Activated CD4-positive, CD25-positive, alpha-beta regulatory T cell treated with anti-CD3 and anti-CD28 coated beads, Interleukin-2, amount 50 U/mL, for 24 hours (primary cell): ENCODE results near the gene WT1.

Experiments used
- ATAC-seq, 2 donors: fragments of 150-1000 bp; cut with Tn5 transposase; one replicate each; pipeline ENCODE4 v1.10.0; 2021; ENCODE audit warnings: mild to moderate bottlenecking in 1 of 2, moderate library complexity in 1 of 2

Gene WT1

GRCh38 chr11:32437495-32438345 lies 2.4 kb upstream of the WT1 start:
- no peak for ATAC-seq

- no peak for ATAC-seq
Measured at GRCh38 chr11:32436751-32437494, 1.6 kb upstream of the WT1 start.

- no peak for ATAC-seq
Measured at GRCh38 chr11:32435942-32436750, 807 bp upstream of the WT1 start.

DNA sequence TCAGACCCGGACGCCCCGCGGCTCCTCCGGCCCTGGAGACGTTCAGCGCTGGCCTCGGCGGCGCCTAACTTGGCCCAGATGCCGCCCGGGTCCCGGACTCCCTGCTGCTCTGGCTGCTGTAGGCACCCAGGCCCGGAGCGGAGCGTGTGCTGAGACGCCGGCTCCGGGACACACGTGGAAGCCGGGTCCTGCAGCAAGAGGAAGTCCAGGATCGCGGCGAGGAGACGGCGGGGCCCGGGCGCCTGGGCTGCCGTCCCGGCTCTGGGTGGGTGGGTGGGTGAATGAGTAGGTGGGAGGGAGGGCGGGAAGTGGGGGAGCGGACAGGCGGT lies 223 bp downstream of the WT1 start:
- ATAC-seq, result no peak

DNA sequence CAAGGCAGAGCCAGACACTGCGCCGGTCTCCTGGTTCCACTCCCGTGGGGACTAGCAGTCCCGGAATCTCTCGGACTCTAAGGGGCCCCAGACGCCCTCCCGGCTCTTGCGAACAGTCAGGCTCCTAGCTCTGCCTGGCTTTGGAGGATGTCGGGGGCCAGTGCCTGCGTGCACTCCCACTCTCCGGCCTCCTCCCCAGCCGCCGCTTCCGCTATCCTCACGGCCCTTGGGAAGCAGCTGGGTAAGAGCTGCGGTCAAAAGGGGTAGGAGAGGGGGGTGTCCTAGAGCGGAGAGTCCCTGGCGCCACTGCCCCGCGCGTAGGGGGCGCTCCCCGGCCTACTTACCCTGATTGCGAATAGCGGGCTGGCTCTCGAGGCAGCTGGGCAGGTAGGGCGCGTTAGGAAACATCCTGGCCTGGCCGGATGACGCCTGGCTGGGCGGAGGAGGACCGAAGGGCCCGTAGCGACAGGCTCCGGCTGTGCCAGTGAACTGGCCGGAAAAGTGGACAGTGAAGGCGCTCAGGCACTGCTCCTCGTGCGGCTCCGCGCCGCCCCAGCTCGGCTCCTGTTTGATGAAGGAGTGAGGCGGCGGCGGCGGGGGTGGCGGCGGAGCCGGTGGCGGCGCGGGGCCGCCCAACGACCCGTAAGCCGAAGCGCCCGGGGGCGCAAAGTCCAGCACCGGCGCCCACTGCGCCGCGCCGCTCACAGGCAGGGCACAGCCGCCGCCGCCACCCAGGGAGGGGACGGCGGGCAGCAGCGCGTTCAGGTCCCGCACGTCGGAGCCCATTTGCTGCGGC lies 785 bp downstream of the WT1 start:
- no peak for ATAC-seq

GRCh38 chr11:32433914-32434355 lies 1.4 kb downstream of the WT1 start:
- ATAC-seq, result no peak

- no peak for ATAC-seq
Measured at GRCh38 chr11:32433101-32433913, 2.0 kb downstream of the WT1 start.

- no peak for ATAC-seq
Measured at GRCh38 chr11:32432565-32432964, 2.8 kb downstream of the WT1 start.

GRCh38 chr11:32430568-32431381 lies 4.6 kb downstream of the WT1 start:
- ATAC-seq, result no peak

- ATAC-seq, result no peak
Measured at GRCh38 chr11:32429477-32429876, 5.9 kb downstream of the WT1 start.

GRCh38 chr11:32428665-32429303 lies 6.6 kb downstream of the WT1 start:
- ATAC-seq, result no peak

- ATAC-seq, result no peak
Measured at GRCh38 chr11:32427935-32428664, 7.2 kb downstream of the WT1 start.

GRCh38 chr11:32427616-32427934 lies 7.8 kb downstream of the WT1 start:
- no peak for ATAC-seq

- ATAC-seq, result peak in 1 of 2 donors; percentile 7
Measured at GRCh38 chr11:32426819-32427615, 8.3 kb downstream of the WT1 start.

GRCh38 chr11:32426192-32426591 lies 9.1 kb downstream of the WT1 start:
- ATAC-seq, result no peak

DNA sequence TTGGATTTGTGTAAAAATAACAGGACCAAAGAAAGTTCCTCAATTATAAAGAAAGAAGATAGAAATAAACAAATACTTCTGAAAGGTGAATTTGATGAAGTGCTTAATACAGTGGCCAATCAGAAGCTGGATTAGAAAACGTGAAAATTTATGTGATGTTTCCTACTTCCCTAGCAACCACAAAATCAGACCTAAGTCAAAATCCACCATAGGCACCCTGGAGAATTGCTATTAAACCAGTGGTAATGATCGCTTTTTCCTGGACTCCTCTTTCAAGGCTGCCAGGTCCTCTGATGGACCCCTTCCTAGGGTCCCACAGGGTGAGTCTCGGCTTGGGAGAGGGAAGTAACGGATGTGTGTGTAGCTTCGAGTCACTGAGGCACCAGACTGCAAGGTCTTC lies 9.6 kb downstream of the WT1 start:
- no peak for ATAC-seq

- ATAC-seq, result no peak
Measured at GRCh38 chr11:32422545-32422944, 12.8 kb downstream of the WT1 start.

GRCh38 chr11:32421992-32422391 lies 13.3 kb downstream of the WT1 start:
- ATAC-seq, result no peak
